Measurements from ENCODE around the gene SPATA12. TPM values are rescaled to one million over a fixed set of nuclear protein-coding genes. Genes with fewer than 3 reads are reported as not detected.
A peak's percentile ranks its signal among the peaks of the same experiment; 100 is the strongest.

The SPATA12 gene
- total RNA-seq, 1 donor from 2014 or later: 0.38 TPM

- ATAC-seq (no peak), DNase-seq (no peak)
- Histone ChIP-seq H3K27me3 (no peaks in the 10 kb centered on the region), H3K27ac (no peak overlapping the region), H3K9me3 (no peaks in the 10 kb centered on the region), H3K4me1 (no peaks in the 10 kb centered on the region), H3K36me3 (no peaks in the 10 kb centered on the region), H3K4me3 (no peak overlapping the region)
- intact Hi-C loops (cut with DNase I): no loop called here
- TF ChIP-seq CTCF (IDR thresholded peaks at IDR 0.05): no peak
These were observed 37.1 kb downstream of the SPATA12 start for GRCh38 chr3:57097536-57097935.

GRCh38 chr3:57098418-57099310 lies 38.2 kb downstream of the SPATA12 start:
- ATAC-seq (no peak), DNase-seq (no peak)
- Histone ChIP-seq H3K9me3 (no peaks in the 10 kb centered on the region), H3K27ac (no peak overlapping the region), H3K4me1 (no peaks in the 10 kb centered on the region), H3K36me3 (no peaks in the 10 kb centered on the region), H3K27me3 (no peaks in the 10 kb centered on the region), H3K4me3 (no peak overlapping the region)
- intact Hi-C loops (cut with DNase I): no loop called here
- no peak for TF ChIP-seq CTCF (IDR thresholded peaks at IDR 0.05)

GRCh38 chr3:57100046-57100695 lies 39.7 kb downstream of the SPATA12 start:
- Histone ChIP-seq H3K27me3 (no peaks in the 10 kb centered on the region), H3K36me3 (no peaks in the 10 kb centered on the region), H3K4me3 (no peak overlapping the region), H3K27ac (no peak overlapping the region), H3K4me1 (no peaks in the 10 kb centered on the region), H3K9me3 (no peaks in the 10 kb centered on the region)
- DNase-seq (no peak), ATAC-seq (peak; percentile 93)
- TF ChIP-seq CTCF (IDR thresholded peaks at IDR 0.05): peak; percentile 91
- intact Hi-C loops (cut with DNase I): no loop called here

- Histone ChIP-seq H3K4me3 (no peak overlapping the region), H3K9me3 (no peaks in the 10 kb centered on the region), H3K4me1 (no peaks in the 10 kb centered on the region), H3K36me3 (no peaks in the 10 kb centered on the region), H3K27me3 (no peaks in the 10 kb centered on the region), H3K27ac (no peak overlapping the region)
- no peak for ATAC-seq
- no peak for DNase-seq
- TF ChIP-seq CTCF (IDR thresholded peaks at IDR 0.05): no peak
- intact Hi-C loops (cut with DNase I): no loop called here
These were observed 45.1 kb downstream of the SPATA12 start for GRCh38 chr3:57105585-57105984.

- no peak for TF ChIP-seq CTCF (IDR thresholded peaks at IDR 0.05)
- DNase-seq (no peak), ATAC-seq (no peak)
- H3K4me3 ChIP-seq: no peak overlapping the region
- no peak overlapping the region for H3K27ac ChIP-seq
- H3K9me3 ChIP-seq: no peaks in the 10 kb centered on the region
- intact Hi-C loops (cut with DNase I): no loop called here
- no peaks in the 10 kb centered on the region for H3K36me3 ChIP-seq
- no peaks in the 10 kb centered on the region for H3K27me3 ChIP-seq
- H3K4me1 ChIP-seq: no peaks in the 10 kb centered on the region
These were observed 48.2 kb downstream of the SPATA12 start for GRCh38 chr3:57108684-57109083.
